DOHH2 (cell line): Measurements from ENCODE around the gene CD2.

Experiments used
- EZH2phosphoT487 ChIP-seq: fragments of 200-600 bp; sonication (generic); IDR thresholded peaks from 2 replicates; pipeline ENCODE4 v1.6.1; 2017; ENCODE audit warnings: borderline replicate concordance, mild to moderate bottlenecking, antibody characterized with exemption, low read length, moderate library complexity, mixed read lengths
- TF ChIP-seq, protein P1 (sequence below): fragments of 200-600 bp; sonication (generic); IDR thresholded peaks from one replicate; pipeline ENCODE4 v1.5.1; 2014; ENCODE audit warnings: antibody characterized with exemption, mild to moderate bottlenecking, low read depth, low read length; ENCODE audit not compliant: poor library complexity, severe bottlenecking

DNA sequence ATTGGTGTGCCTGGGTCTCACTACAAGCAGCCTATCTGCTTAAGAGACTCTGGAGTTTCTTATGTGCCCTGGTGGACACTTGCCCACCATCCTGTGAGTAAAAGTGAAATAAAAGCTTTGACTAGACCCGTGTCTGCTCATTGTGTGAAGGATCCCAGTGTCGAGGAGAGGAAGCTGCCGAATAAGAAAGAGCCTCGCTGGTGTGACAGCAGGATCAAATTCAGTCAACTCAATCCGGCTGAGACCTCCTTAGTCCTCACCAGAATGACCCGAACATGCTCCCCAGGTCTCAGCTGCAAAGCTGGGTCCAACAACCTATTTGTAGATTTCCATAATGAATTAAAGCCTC lies 14.8 kb downstream of the CD2 start:
- TF ChIP-seq, protein P1, sequence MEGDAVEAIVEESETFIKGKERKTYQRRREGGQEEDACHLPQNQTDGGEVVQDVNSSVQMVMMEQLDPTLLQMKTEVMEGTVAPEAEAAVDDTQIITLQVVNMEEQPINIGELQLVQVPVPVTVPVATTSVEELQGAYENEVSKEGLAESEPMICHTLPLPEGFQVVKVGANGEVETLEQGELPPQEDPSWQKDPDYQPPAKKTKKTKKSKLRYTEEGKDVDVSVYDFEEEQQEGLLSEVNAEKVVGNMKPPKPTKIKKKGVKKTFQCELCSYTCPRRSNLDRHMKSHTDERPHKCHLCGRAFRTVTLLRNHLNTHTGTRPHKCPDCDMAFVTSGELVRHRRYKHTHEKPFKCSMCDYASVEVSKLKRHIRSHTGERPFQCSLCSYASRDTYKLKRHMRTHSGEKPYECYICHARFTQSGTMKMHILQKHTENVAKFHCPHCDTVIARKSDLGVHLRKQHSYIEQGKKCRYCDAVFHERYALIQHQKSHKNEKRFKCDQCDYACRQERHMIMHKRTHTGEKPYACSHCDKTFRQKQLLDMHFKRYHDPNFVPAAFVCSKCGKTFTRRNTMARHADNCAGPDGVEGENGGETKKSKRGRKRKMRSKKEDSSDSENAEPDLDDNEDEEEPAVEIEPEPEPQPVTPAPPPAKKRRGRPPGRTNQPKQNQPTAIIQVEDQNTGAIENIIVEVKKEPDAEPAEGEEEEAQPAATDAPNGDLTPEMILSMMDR, result no peak
- TF ChIP-seq EZH2phosphoT487, result no peak
